Activated CD8-positive, alpha-beta memory T cell treated with anti-CD3 and anti-CD28 coated beads, Interleukin-2, amount 50 U/mL, for 24 hours (primary cell): ENCODE results near the gene PIAS4.
A peak's percentile ranks its signal among the peaks of the same experiment; 100 is the strongest.
"Not testable (repeated sequence)": the region's sequence is repeated elsewhere in the genome, so short reads cannot be mapped to it uniquely, and the experiment has no call there.

ENCODE experiments used
- DNase-seq: peaks from one replicate; pipeline ENCODE4 v3.0.0-alpha.2; 2020; ENCODE audit errors: extremely low read depth

The PIAS4 gene

GRCh38 chr19:4007021-4007835, at the start of gene PIAS4:
Gene PIAS4, plus strand, starts transcription at chr19:4007736. Its CDS starts 25 bp downstream, at chr19:4007761.
- peak; percentile 75 for DNase-seq

- no peak for DNase-seq
Measured at GRCh38 chr19:3958836-3959765, 48.4 kb upstream of the PIAS4 start.

GRCh38 chr19:3959766-3960131, 47.8 kb upstream of the PIAS4 start:
- no peak for DNase-seq

GRCh38 chr19:3961007-3961406, 46.5 kb upstream of the PIAS4 start:
- no peak for DNase-seq

- no peak for DNase-seq
Measured at GRCh38 chr19:3963458-3964255, 43.9 kb upstream of the PIAS4 start.

- DNase-seq: no peak
Measured at GRCh38 chr19:3964256-3965194, 43.0 kb upstream of the PIAS4 start.

GRCh38 chr19:3966051-3967017, 41.2 kb upstream of the PIAS4 start:
- no peak for DNase-seq

GRCh38 chr19:3967983-3968382, 39.6 kb upstream of the PIAS4 start:
- not testable (repeated sequence) for DNase-seq

- no peak for DNase-seq
Measured at GRCh38 chr19:3968556-3969434, 38.7 kb upstream of the PIAS4 start.

- no peak for DNase-seq
Measured at GRCh38 chr19:3969435-3970312, 37.9 kb upstream of the PIAS4 start.

GRCh38 chr19:3970313-3970807, 37.2 kb upstream of the PIAS4 start:
- no peak for DNase-seq

- DNase-seq: peak; percentile 87
Measured at GRCh38 chr19:3970808-3971598, 36.5 kb upstream of the PIAS4 start, which contains the start of gene DAPK3. Gene DAPK3, minus strand, starts transcription at chr19:3971099. Its CDS starts 1,364 bp downstream, at chr19:3969735.

GRCh38 chr19:3975144-3975543, 32.4 kb upstream of the PIAS4 start:
- no peak for DNase-seq

- no peak for DNase-seq
Measured at GRCh38 chr19:3975637-3976087, 31.9 kb upstream of the PIAS4 start.

GRCh38 chr19:3976495-3977241, 30.9 kb upstream of the PIAS4 start:
- no peak for DNase-seq
